ENCODE data around the gene ZBTB25. TPM values are rescaled to one million over a fixed set of nuclear protein-coding genes. Genes with fewer than 3 reads are reported as not detected.

The ZBTB25 gene
- total RNA-seq, 6 experiments from 2014 or later, result 5.7 to 8.2 (median 7.1) TPM

- H3K4me1 Mint-ChIP-seq (ENCODE audit: low read depth), result no peaks in the 10 kb centered on the region
- H3K27me3 Mint-ChIP-seq (ENCODE audit: insufficient read depth), result no peaks in the 10 kb centered on the region
- no peak for TF ChIP-seq CTCF (IDR thresholded peaks at IDR 0.05)
- H3K9me3 Mint-ChIP-seq, result no peaks in the 10 kb centered on the region
- no peak overlapping the region for H3K4me3 Mint-ChIP-seq
- H3K36me3 Mint-ChIP-seq (ENCODE audit: low read depth), result peaks cover 15% of the 10 kb centered on the region
- H3K27ac Mint-ChIP-seq, result no peak overlapping the region
- no peak for DNase-seq
These were observed 101.7 kb downstream of the ZBTB25 start for GRCh38 chr14:64401949-64402348.

- Mint-ChIP-seq H3K4me1 (ENCODE audit: low read depth) (no peaks in the 10 kb centered on the region), H3K27me3 (ENCODE audit: insufficient read depth) (no peaks in the 10 kb centered on the region), H3K9me3 (no peaks in the 10 kb centered on the region), H3K4me3 (no peak overlapping the region), H3K36me3 (ENCODE audit: low read depth) (peaks cover 15% of the 10 kb centered on the region), H3K27ac (no peak overlapping the region)
- DNase-seq, result no peak
- TF ChIP-seq CTCF (IDR thresholded peaks at IDR 0.05), result no peak
These were observed 102.7 kb downstream of the ZBTB25 start for GRCh38 chr14:64400829-64401459.

Other genes with a start within 250 kb of the ZBTB25 start
- gene ESR2, start 209.5 kb downstream of the ZBTB25 start, total RNA-seq (2021; fragmentation: NEBNext Ultra II Directional; extraction: Animal tissue kit (Norgen Biotek cat#: 25700)), result not detected
- 100 to 1,000 TPM in 4 of 6 experiments, 10 to 100 TPM in 2; 81.3 to 116 (median 111) TPM for gene MTHFD1, start 115.5 kb downstream of the ZBTB25 start, total RNA-seq (2021; fragmentation: NEBNext Ultra II Directional; extraction: Animal tissue kit (Norgen Biotek cat#: 25700))
- gene AKAP5, start 38.3 kb downstream of the ZBTB25 start, total RNA-seq (2021; fragmentation: NEBNext Ultra II Directional; extraction: Animal tissue kit (Norgen Biotek cat#: 25700)), result 1 to 10 TPM in 4 of 6 experiments, under 1 TPM in 2; 0.94 to 1.3 (median 1.2) TPM
- gene ZBTB1, start 932 bp upstream of the ZBTB25 start, total RNA-seq (2021; fragmentation: NEBNext Ultra II Directional; extraction: Animal tissue kit (Norgen Biotek cat#: 25700)), result 10 to 100 TPM; 22.3 to 29.3 (median 25.5) TPM
- gene HSPA2, start 36.9 kb upstream of the ZBTB25 start, total RNA-seq (2021; fragmentation: NEBNext Ultra II Directional; extraction: Animal tissue kit (Norgen Biotek cat#: 25700)), result 1 to 10 TPM; 5.6 to 9.6 (median 9.2) TPM
- gene PPP1R36, start 46.1 kb upstream of the ZBTB25 start, total RNA-seq (2021; fragmentation: NEBNext Ultra II Directional; extraction: Animal tissue kit (Norgen Biotek cat#: 25700)), result under 1 TPM; 0.20 to 0.81 (median 0.27) TPM
- 10 to 100 TPM in 3 of 6 experiments, 1 to 10 TPM in 3; 6.0 to 11.7 (median 9.2) TPM for gene PLEKHG3, start 200.6 kb upstream of the ZBTB25 start, total RNA-seq (2021; fragmentation: NEBNext Ultra II Directional; extraction: Animal tissue kit (Norgen Biotek cat#: 25700))